HEK293 (cell line): Measurements from ENCODE around the gene PRRT3.

Experiments
- CTCF ChIA-PET: fragments of 350-600 bp; formaldehyde crosslinking; extraction: SDS; loops from one replicate; lab custom pipeline; 2021; ENCODE audit warnings: antibody characterized with exemption; lab: Yijun Ruan, JAX
- POLR2A ChIA-PET: fragments of 300-600 bp; formaldehyde crosslinking; extraction: SDS; loops from one replicate; lab custom pipeline; 2020; ENCODE audit warnings: antibody characterized with exemption, inconsistent platforms; lab: Yijun Ruan, JAX
- H3K27ac ChIP-seq: fragments of 200-500 bp; sonication (Bioruptor generic); 2 replicates; pipeline ENCODE4 v1.5.1; 2014; ENCODE audit warnings: low read depth, low read length, control low read depth, inconsistent platforms; ENCODE audit errors: extremely low read depth
- H3K36me3 ChIP-seq, 2 experiments: fragments of 200-500 bp in 1 of 2; sonication (Bioruptor generic) in 1 of 2; 1 replicate in 1 of 2; 2 replicates in 1 of 2; pipeline ENCODE4 v1.5.1; 2014 to 2017; ENCODE audit warnings: inconsistent platforms in 2 of 2, low read length in 2 of 2; ENCODE audit not compliant: control insufficient read depth in 2 of 2, insufficient read depth in 1 of 2
- H3K4me1 ChIP-seq: fragments of 200-500 bp; sonication (Bioruptor generic); 2 replicates; pipeline ENCODE4 v1.5.1; 2014; ENCODE audit warnings: mild to moderate bottlenecking, low read length, inconsistent platforms; ENCODE audit not compliant: control insufficient read depth, insufficient read depth
- H3K4me3 ChIP-seq: 2 replicates; pipeline ENCODE4 v1.5.1; 2011; ENCODE audit warnings: low read depth, mild to moderate bottlenecking, control low read depth, low read length, moderate library complexity
- H3K9me3 ChIP-seq: fragments of 200-500 bp; sonication (Bioruptor generic); 2 replicates; pipeline ENCODE4 v1.5.1; 2014; ENCODE audit warnings: low read depth, low read length, inconsistent platforms; ENCODE audit not compliant: control insufficient read depth, insufficient read depth
- GFI1B ChIP-seq: fragments of 450-650 bp; formaldehyde crosslinking; IDR thresholded peaks from 2 replicates; pipeline ENCODE4 v1.5.1; 2016; ENCODE audit warnings: missing biosample characterization, missing genetic modification characterization
- GLIS1 ChIP-seq: fragments of 450-650 bp; formaldehyde crosslinking; IDR thresholded peaks from 2 replicates; pipeline ENCODE4 v1.5.1; 2016; ENCODE audit warnings: missing biosample characterization, missing genetic modification characterization
- KLF1 ChIP-seq: fragments of 450-650 bp; formaldehyde crosslinking; IDR thresholded peaks from 2 replicates; pipeline ENCODE4 v1.5.1; 2016; ENCODE audit warnings: missing biosample characterization, missing genetic modification characterization
- MYNN ChIP-seq: fragments of 450-650 bp; formaldehyde crosslinking; IDR thresholded peaks from 2 replicates; pipeline ENCODE4 v1.5.1; 2016; ENCODE audit warnings: missing biosample characterization, missing genetic modification characterization, borderline replicate concordance
- MZF1 ChIP-seq: fragments of 450-650 bp; formaldehyde crosslinking; IDR thresholded peaks from 2 replicates; pipeline ENCODE4 v1.5.1; 2017; ENCODE audit warnings: missing biosample characterization, missing genetic modification characterization, borderline replicate concordance
- PRDM1 ChIP-seq: fragments of 450-650 bp; formaldehyde crosslinking; IDR thresholded peaks from 2 replicates; pipeline ENCODE4; 2016; ENCODE audit warnings: missing biosample characterization, missing genetic modification characterization
- SP7 ChIP-seq: fragments of 450-650 bp; formaldehyde crosslinking; IDR thresholded peaks from 2 replicates; pipeline ENCODE4 v1.5.1; 2016; ENCODE audit warnings: missing biosample characterization, missing genetic modification characterization
- ZBTB1 ChIP-seq: fragments of 450-650 bp; formaldehyde crosslinking; IDR thresholded peaks from 2 replicates; pipeline ENCODE4 v1.5.1; 2016; ENCODE audit warnings: missing biosample characterization, missing genetic modification characterization
- ZBTB17 ChIP-seq: fragments of 450-650 bp; formaldehyde crosslinking; IDR thresholded peaks from 2 replicates; pipeline ENCODE4 v1.5.1; 2016; ENCODE audit warnings: missing biosample characterization, missing genetic modification characterization
- ZBTB7A ChIP-seq: fragments of 450-650 bp; formaldehyde crosslinking; IDR thresholded peaks from 2 replicates; pipeline ENCODE4 v1.5.1; 2016; ENCODE audit warnings: low read depth, missing biosample characterization, missing genetic modification characterization
- ZFHX2 ChIP-seq: fragments of 450-650 bp; formaldehyde crosslinking; conservative IDR thresholded peaks from 2 replicates; pipeline ENCODE4 v1.5.1; 2016; ENCODE audit warnings: missing biosample characterization, missing genetic modification characterization
- ZIC2 ChIP-seq: fragments of 450-650 bp; formaldehyde crosslinking; IDR thresholded peaks from 2 replicates; pipeline ENCODE4 v1.5.1; 2016; ENCODE audit warnings: missing biosample characterization, missing genetic modification characterization
- ZNF10 ChIP-seq: fragments of 450-650 bp; formaldehyde crosslinking; IDR thresholded peaks from 2 replicates; pipeline ENCODE4 v1.5.1; 2017; ENCODE audit warnings: missing biosample characterization, missing genetic modification characterization
- ZNF157 ChIP-seq: fragments of 450-650 bp; formaldehyde crosslinking; IDR thresholded peaks from 2 replicates; pipeline ENCODE4 v1.5.1; 2016; ENCODE audit warnings: missing biosample characterization, missing genetic modification characterization
- ZNF341 ChIP-seq: fragments of 450-650 bp; formaldehyde crosslinking; IDR thresholded peaks from 2 replicates; pipeline ENCODE4; 2016; ENCODE audit warnings: low read depth, missing biosample characterization, missing genetic modification characterization
- ZNF366 ChIP-seq: fragments of 450-650 bp; formaldehyde crosslinking; conservative IDR thresholded peaks from 2 replicates; pipeline ENCODE4 v1.5.1; 2016; ENCODE audit warnings: missing biosample characterization, missing genetic modification characterization
- ZNF398 ChIP-seq: fragments of 450-650 bp; formaldehyde crosslinking; IDR thresholded peaks from 2 replicates; pipeline ENCODE4 v1.5.1; 2017; ENCODE audit warnings: missing biosample characterization, missing genetic modification characterization
- ZNF501 ChIP-seq: fragments of 450-650 bp; formaldehyde crosslinking; IDR thresholded peaks from 2 replicates; pipeline ENCODE4 v1.5.1; 2016; ENCODE audit warnings: missing biosample characterization, missing genetic modification characterization
- ZNF626 ChIP-seq: fragments of 450-650 bp; sonication (Bioruptor Pico); formaldehyde crosslinking; IDR thresholded peaks from 2 replicates; pipeline ENCODE4 v1.5.1; 2018; ENCODE audit warnings: missing biosample characterization, missing genetic modification characterization, inconsistent platforms
- ZSCAN30 ChIP-seq: fragments of 450-650 bp; IDR thresholded peaks from 2 replicates; pipeline ENCODE4 v1.5.1; 2018; ENCODE audit warnings: missing biosample characterization, mild to moderate bottlenecking, missing genetic modification characterization, moderate library complexity
- TF ChIP-seq, protein P1 (sequence below): fragments of 450-650 bp; formaldehyde crosslinking; IDR thresholded peaks from 2 replicates; pipeline ENCODE4 v1.5.1; 2016; ENCODE audit warnings: missing biosample characterization, missing genetic modification characterization
- TF ChIP-seq, protein P2 (sequence below): fragments of 450-650 bp; formaldehyde crosslinking; IDR thresholded peaks from 2 replicates; pipeline ENCODE4 v1.5.1; 2017; ENCODE audit warnings: missing biosample characterization, missing genetic modification characterization

PRRT3 gene

DNA sequence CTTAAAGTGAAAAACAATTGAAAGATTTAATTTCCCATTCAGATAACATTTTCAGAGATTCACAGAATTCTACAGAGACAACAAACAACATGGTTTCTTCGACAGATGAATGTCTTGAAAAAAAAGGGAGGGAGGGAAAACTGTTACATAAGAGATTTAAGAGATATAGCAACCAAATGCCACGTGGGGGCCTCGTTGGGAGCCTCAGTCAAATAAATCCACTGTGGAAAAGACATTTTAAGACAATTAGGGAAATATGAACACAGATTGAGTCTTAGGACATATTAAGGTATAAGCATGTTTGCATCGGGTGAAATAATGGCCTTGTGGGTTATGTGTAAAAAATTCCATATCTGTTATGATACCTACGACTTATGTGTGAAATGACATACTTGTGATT, 5.0 kb upstream of the PRRT3 start (continued):
- TF ChIP-seq ZNF398 (tag by site-specific recombination) (no peak), ZNF501 (tag by site-specific recombination) (no peak)

- TF ChIP-seq GLIS1: 0 out of 2 replicates have a peak, but pooled peaks have one; percentile 10
- peak; percentile 80 for TF ChIP-seq PRDM1 (tag by site-specific recombination)
- no peak for TF ChIP-seq ZBTB7A (tag by site-specific recombination)
- TF ChIP-seq ZBTB17: peak; percentile 87
- TF ChIP-seq ZBTB1 (tag by site-specific recombination): no peak
- peak; percentile 67 for TF ChIP-seq KLF1 (tag by site-specific recombination)
- peak; percentile 73 for TF ChIP-seq MYNN (tag by site-specific recombination)
- TF ChIP-seq ZNF398 (tag by site-specific recombination): peak; percentile 16; the same call in 1 of the 2 replicates
- no peak; the same call in 1 of the 2 replicates for TF ChIP-seq SP7 (tag by site-specific recombination)
- TF ChIP-seq, protein P1, sequence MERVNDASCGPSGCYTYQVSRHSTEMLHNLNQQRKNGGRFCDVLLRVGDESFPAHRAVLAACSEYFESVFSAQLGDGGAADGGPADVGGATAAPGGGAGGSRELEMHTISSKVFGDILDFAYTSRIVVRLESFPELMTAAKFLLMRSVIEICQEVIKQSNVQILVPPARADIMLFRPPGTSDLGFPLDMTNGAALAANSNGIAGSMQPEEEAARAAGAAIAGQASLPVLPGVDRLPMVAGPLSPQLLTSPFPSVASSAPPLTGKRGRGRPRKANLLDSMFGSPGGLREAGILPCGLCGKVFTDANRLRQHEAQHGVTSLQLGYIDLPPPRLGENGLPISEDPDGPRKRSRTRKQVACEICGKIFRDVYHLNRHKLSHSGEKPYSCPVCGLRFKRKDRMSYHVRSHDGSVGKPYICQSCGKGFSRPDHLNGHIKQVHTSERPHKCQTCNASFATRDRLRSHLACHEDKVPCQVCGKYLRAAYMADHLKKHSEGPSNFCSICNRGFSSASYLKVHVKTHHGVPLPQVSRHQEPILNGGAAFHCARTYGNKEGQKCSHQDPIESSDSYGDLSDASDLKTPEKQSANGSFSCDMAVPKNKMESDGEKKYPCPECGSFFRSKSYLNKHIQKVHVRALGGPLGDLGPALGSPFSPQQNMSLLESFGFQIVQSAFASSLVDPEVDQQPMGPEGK (tag by site-specific recombination): peak; percentile 18; the same call in 1 of the 2 replicates
- TF ChIP-seq, all 188 proteins: peak for 7
- no peaks in the 10 kb centered on the region for H3K36me3 ChIP-seq
- H3K9me3 ChIP-seq: no peaks in the 10 kb centered on the region
- H3K27ac ChIP-seq: no peak overlapping the region; the same call in 1 of the 2 replicates
- ChIA-PET CTCF (interaction anchor here (0.9 to 2.1 kb wide), 5 partner anchors 8 to 129 kb away, joined by 3 to 9 read pairs (median 4); no protein-coding TSS in a partner anchor), POLR2A (interaction anchor here (2.3 kb wide), 1 partner anchor 23 kb away, joined by 9 read pairs; the partner anchor contains the start of gene CRELD1)
- no peak overlapping the region for H3K4me3 ChIP-seq
- H3K4me1 ChIP-seq: peaks cover 14% of the 10 kb centered on the region
These were observed 3.6 kb upstream of the PRRT3 start for GRCh38 chr3:9955611-9956352.

GRCh38 chr3:9955067-9955502, 2.9 kb upstream of the PRRT3 start:
- no peaks in the 10 kb centered on the region for H3K9me3 ChIP-seq
- no peak overlapping the region; the same call in 1 of the 2 replicates for H3K27ac ChIP-seq
- ChIA-PET POLR2A (interaction anchor here (1.4 to 2.3 kb wide), 3 partner anchors 9 to 56 kb away, joined by 3 to 9 read pairs (median 6); partner anchors contain the start of gene CRELD1), CTCF (interaction anchor here (0.6 to 2.1 kb wide), 6 partner anchors 9 to 148 kb away, joined by 3 to 9 read pairs (median 4); no protein-coding TSS in a partner anchor)
- no peak overlapping the region for H3K4me3 ChIP-seq
- H3K36me3 ChIP-seq: no peaks in the 10 kb centered on the region
- peaks cover 14% of the 10 kb centered on the region for H3K4me1 ChIP-seq
- TF ChIP-seq, protein P1 (tag by site-specific recombination): peak; percentile 43; the same call in 1 of the 2 replicates
- TF ChIP-seq ZNF157 (tag by site-specific recombination) (no peak), ZNF366 (tag by site-specific recombination) (peak; percentile 72), ZNF341 (tag by site-specific recombination) (no peak), ZSCAN30 (tag by site-specific recombination) (0 out of 2 replicates have a peak, but pooled peaks have one; percentile 35), GFI1B (tag by site-specific recombination) (0 out of 2 replicates have a peak, but pooled peaks have one; percentile 18), ZFHX2 (tag by site-specific recombination) (no peak), MZF1 (tag by site-specific recombination) (no peak), ZNF10 (tag by site-specific recombination) (no peak), ZNF626 (no peak), ZIC2 (tag by site-specific recombination) (peak; percentile 27)
- TF ChIP-seq, protein P2, sequence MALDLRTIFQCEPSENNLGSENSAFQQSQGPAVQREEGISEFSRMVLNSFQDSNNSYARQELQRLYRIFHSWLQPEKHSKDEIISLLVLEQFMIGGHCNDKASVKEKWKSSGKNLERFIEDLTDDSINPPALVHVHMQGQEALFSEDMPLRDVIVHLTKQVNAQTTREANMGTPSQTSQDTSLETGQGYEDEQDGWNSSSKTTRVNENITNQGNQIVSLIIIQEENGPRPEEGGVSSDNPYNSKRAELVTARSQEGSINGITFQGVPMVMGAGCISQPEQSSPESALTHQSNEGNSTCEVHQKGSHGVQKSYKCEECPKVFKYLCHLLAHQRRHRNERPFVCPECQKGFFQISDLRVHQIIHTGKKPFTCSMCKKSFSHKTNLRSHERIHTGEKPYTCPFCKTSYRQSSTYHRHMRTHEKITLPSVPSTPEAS (tag by site-specific recombination): no peak
